Skin epidermis (tissue), 12 donors: ENCODE results near the gene ADAM12.

Experiments
- H3K27ac ChIP-seq, 21 experiments: fragments of 200-600 bp; sonication (generic) in 11 of 21; one replicate each; pipeline ENCODE4 v1.5.0; 2020; ENCODE audit warnings: mild to moderate bottlenecking in 3 of 21, inconsistent platforms in 2 of 21, moderate library complexity in 2 of 21
- H3K4me3 ChIP-seq, 7 experiments: fragments of 200-600 bp; sonication (generic) in 2 of 7; one replicate each; pipeline ENCODE4 v1.5.0; 2020; ENCODE audit warnings: inconsistent platforms in 2 of 7, mild to moderate bottlenecking in 2 of 7, moderate library complexity in 1 of 7

ADAM12 gene

GRCh38 chr10:126017961-126018560 lies 370.2 kb downstream of the ADAM12 start:
- Histone ChIP-seq H3K27ac (no peak overlapping the region), H3K4me3 (no peak overlapping the region)

GRCh38 chr10:126016882-126017281 lies 371.4 kb downstream of the ADAM12 start:
- Histone ChIP-seq H3K27ac (no peak overlapping the region), H3K4me3 (no peak overlapping the region)

- H3K27ac ChIP-seq: peak overlapping the region in 1 of 21 experiments; percentile 19
Measured at GRCh38 chr10:126016156-126016805, 372.0 kb downstream of the ADAM12 start.

DNA sequence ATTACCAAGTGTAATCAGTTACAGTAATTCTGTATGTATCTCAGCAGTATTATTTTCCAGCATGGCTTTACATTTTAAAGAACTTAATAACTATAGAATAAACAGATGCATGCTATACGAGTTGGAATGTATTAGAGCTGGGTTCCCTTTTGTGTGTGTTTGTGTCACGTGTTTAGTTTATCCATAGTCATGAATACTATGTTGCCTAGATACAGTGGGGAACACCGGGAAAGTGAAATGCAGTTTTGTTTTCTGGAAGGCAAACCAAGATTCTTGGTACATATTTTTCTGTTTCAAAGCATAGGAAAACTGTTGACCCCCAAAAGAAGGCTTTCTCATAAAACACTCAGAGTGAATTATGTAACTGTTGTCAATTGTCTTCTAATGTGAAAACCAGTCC lies 372.9 kb downstream of the ADAM12 start:
- Histone ChIP-seq H3K4me3 (no peak overlapping the region), H3K27ac (no peak overlapping the region)

More at GRCh38 chr10:126016156-126016805, 372.0 kb downstream of the ADAM12 start:
- no peak overlapping the region for H3K4me3 ChIP-seq

- no peak overlapping the region for H3K27ac ChIP-seq
- H3K4me3 ChIP-seq: no peak overlapping the region
Measured at GRCh38 chr10:126014309-126014708, 374.0 kb downstream of the ADAM12 start.

- Histone ChIP-seq H3K4me3 (no peak overlapping the region), H3K27ac (peak overlapping the region in 3 of 21 experiments; percentile 4 to 46 (median 22))
Measured at GRCh38 chr10:126013489-126014281, 374.6 kb downstream of the ADAM12 start.

GRCh38 chr10:126012485-126012884 lies 375.8 kb downstream of the ADAM12 start:
- H3K27ac ChIP-seq: no peak overlapping the region

GRCh38 chr10:126011995-126012394 lies 376.3 kb downstream of the ADAM12 start:
- no peak overlapping the region for H3K4me3 ChIP-seq
- H3K27ac ChIP-seq: no peak overlapping the region

More at GRCh38 chr10:126012485-126012884, 375.8 kb downstream of the ADAM12 start:
- no peak overlapping the region for H3K4me3 ChIP-seq

- no peak overlapping the region for H3K4me3 ChIP-seq
- no peak overlapping the region for H3K27ac ChIP-seq
Measured at GRCh38 chr10:126009650-126010049, 378.6 kb downstream of the ADAM12 start.

GRCh38 chr10:126006906-126007305 lies 381.4 kb downstream of the ADAM12 start:
- Histone ChIP-seq H3K27ac (no peak overlapping the region), H3K4me3 (no peak overlapping the region)

- H3K27ac ChIP-seq: no peak overlapping the region
- no peak overlapping the region for H3K4me3 ChIP-seq
Measured at GRCh38 chr10:126006264-126006663, 382.0 kb downstream of the ADAM12 start.

DNA sequence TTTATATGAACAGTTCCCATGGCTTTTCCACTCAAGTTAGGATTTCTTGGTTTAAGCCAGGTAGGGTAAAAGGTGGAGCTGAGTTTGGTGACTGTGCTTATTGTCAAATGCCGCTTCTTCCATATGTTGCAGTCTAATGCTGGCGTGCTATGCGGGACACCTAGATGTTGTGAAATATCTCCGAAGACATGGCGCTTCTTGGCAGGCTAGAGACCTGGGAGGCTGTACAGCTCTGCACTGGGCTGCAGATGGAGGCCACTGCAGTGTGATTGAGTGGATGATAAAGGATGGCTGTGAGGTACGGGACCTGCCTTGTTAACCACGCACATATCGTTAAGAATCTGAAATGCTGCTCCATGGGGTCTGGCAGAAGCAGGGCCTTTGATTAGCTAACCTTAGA lies 383.5 kb downstream of the ADAM12 start:
- no peak overlapping the region for H3K27ac ChIP-seq
- no peak overlapping the region for H3K4me3 ChIP-seq

DNA sequence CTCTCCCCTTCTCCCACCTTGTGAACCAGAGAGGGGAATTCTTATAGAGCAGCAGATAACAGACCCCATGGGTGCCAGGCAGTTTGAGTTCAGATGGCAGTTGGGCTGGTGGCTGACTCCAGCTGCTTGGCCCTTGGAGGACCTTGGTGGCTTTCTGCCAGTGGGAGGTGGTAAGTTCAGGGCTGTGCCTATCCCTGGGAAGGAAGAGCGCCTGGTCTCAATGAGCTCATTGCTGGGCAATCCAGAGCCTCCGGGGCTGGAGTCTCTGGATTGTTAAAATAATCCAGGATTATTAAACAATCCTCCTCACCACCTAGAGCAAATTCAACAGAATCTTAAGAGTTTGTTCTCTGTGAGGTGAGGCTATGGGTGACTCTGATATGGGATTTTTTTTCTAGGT lies 386.7 kb downstream of the ADAM12 start:
- no peak overlapping the region for H3K4me3 ChIP-seq
- H3K27ac ChIP-seq: no peak overlapping the region

GRCh38 chr10:125999694-126000093 lies 388.6 kb downstream of the ADAM12 start:
- Histone ChIP-seq H3K4me3 (no peak overlapping the region), H3K27ac (peak overlapping the region in 2 of 21 experiments; percentile 30 to 61)

DNA sequence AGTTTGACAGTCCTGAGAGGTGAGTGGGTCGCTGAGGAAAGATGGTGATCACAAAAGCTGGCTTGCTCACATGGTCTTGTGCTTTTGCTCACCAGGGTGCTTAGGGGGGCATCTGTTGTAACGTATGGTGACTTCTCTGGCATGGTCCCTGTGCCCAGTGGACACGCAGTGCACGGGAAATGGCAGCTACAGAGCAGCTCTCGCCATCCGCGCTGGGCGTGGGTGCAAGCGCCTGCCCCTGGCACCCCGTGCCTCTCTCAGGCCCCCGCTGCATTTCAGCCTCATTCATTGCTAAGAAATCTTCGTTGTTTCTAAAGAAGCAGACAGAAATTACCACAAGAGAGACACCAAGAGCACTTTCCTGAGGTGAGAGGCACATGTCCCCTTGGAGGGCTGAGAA lies 390.7 kb downstream of the ADAM12 start:
- H3K4me3 ChIP-seq: no peak overlapping the region
- H3K27ac ChIP-seq: peak overlapping the region in 4 of 21 experiments; percentile 6 to 65 (median 60)

DNA sequence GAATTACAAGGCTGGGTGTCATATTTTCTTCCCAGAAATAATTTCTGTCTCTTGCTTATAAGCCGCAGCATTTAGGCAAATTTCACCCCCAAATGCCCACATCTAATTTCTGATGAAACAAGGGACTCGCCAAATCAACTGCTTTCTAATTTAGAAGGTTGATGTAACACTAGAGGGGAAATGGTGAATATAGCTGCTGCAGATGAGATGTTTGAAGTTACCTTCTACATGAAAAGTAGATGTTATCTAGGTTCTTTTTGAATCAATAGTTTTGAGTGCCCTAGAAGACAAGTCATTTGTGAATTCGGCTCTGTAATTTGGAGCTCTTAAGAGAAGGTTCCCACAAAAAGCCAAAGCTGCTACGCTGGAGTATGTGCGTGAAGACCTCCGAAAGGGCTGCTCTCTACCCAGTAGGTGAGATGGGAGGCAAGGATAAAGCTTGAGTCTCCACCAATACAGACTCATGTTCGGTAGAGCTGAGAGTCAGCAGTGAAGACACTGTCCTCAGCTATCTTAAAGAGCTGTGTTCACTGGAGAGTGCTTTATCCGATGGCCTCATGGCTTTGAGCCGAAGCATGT lies 392.5 kb downstream of the ADAM12 start:
- Histone ChIP-seq H3K4me3 (no peak overlapping the region), H3K27ac (peak overlapping the region in 2 of 21 experiments; percentile 50 to 64)

DNA sequence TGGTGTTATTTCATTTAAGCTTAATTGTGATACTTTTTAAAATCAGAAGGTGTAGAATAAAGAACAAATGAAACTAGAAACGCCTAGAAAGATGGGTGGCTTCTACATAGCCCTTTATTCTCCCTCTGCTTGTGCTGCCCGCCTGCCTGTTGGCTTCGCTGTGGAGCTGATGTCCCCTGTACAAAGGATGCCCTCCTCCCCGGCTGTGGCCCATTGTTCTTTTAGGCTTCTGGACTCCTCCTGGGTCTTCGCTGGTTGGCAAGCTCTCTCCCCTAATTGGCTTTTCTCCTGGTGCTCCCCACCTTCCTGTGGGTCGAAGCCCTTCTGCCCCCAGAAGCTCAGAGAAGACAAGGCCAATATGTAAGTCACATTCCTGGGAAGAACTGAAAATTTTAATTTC lies 393.7 kb downstream of the ADAM12 start:
- Histone ChIP-seq H3K4me3 (no peak overlapping the region), H3K27ac (no peak overlapping the region)

DNA sequence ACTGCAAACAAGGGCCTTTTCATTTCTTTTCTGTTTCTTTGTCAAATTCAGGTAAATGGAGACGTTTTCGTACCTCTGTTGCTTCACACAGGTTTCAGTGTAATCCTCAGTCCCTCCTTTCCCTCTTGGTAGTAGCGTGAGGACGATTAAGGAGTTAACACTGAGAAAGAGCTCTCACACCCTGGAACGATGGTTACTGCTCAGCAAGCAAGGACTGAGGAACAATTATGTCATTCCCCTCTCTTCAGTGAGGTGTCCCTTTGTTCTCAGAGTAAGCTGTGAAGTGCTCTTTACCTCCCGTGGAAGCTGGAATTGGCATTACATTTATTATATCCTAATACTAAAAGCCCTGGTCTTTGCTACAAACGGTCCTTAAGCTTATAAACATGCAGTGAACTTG lies 396.0 kb downstream of the ADAM12 start:
- Histone ChIP-seq H3K27ac (no peak overlapping the region), H3K4me3 (no peak overlapping the region)

DNA sequence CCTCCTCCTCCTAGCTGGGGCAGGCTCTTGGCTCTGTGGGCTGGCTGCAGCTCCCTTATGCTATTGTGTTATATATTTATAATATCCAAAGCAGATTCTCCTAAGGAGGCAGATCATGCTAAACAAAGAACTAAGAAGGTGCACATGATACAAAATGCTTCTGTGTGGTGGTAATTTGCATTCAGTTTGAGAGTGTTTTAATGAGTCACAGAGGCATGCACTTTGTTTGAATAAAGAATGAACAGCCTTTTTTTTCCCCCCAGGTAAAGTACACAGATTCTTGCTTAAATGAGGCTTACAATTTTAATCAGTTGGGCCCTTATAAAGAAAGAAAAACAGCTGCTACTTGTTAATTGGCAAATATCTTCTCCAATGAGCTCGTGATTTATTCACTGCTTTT lies 396.9 kb downstream of the ADAM12 start:
- no peak overlapping the region for H3K27ac ChIP-seq
- H3K4me3 ChIP-seq: no peak overlapping the region

DNA sequence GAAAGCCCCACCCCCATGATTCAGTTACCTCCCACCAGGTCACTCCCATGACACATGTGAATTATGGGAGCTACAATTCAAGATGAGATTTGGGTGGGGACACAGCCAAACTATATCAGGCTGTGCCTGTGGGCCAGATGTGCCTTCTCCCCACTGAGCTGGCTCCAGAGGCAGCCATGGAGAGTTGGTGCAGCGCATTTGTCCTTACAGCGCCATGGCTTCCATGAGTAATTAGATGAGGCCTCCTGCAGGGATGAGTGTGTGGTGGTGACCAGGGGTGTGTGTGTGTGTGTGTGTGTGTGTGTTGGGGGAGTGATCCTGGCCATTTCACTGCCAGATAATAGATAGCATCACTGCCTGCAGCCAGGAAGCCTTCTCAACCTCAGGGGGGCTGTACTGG lies 397.3 kb downstream of the ADAM12 start:
- H3K4me3 ChIP-seq: no peak overlapping the region
- H3K27ac ChIP-seq: no peak overlapping the region
